Stimulated activated CD4-positive, alpha-beta T cell treated with anti-CD3 and anti-CD28 coated beads, Interleukin-15, amount 100 ng/mL, for 24 hours (primary cell): ENCODE data around the gene UMPS.
A peak's percentile ranks its signal among the peaks of the same experiment; 100 is the strongest.

Experiments used
- DNase-seq: peaks from one replicate; pipeline ENCODE4 v3.0.0-alpha.2; 2020

UMPS gene

DNA sequence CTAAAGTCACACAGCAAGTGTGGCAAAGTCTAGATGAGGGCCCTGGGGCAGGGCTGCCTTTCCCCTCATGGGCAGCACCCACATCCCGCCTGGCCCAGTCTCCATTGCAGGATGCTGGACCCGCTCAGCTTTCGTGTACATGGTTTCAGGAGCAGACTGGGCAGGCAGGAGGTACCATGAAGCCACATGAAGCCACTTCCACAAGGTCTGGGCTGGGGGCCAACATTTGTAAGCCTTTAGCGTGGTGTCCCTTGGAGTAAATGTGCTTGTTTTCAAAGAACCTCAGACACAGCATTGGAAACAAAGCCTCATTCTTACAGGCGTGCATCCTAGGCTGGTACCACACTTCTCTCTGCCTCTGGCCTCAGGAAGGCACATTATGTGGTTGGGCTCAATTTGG, 34.5 kb downstream of the UMPS start:
- DNase-seq, result no peak

DNA sequence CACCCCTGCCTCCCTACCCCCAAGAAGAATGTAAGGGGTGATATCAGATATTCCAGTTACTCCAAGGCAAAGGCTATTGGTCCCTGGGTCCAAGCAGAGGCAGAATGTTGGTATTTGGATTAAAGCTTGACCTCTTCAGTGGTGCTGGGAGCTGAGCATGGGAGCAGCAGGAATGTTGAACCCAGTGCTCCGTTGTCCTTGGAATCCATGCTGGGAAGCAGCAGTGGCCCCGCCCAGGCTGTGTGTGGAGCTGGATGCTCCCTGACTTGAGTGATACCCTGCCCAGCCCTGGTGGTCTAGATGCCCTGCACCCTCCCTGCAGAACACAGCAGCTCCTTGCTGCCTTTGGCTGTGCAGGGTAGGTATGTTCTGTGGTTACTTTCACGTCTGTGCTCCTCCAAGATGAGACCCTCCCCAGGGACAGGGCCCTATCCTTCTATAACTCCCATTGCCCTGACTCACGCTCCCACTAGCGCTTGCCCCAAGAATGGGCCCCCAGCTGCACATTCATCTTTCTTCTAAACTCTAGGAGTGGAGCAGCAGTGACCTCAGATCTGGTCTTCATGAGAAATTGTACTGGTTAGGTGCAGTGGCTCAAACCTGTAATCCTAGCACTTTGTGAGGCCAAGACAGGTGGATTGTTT, 35.1 kb downstream of the UMPS start:
- no peak for DNase-seq

DNA sequence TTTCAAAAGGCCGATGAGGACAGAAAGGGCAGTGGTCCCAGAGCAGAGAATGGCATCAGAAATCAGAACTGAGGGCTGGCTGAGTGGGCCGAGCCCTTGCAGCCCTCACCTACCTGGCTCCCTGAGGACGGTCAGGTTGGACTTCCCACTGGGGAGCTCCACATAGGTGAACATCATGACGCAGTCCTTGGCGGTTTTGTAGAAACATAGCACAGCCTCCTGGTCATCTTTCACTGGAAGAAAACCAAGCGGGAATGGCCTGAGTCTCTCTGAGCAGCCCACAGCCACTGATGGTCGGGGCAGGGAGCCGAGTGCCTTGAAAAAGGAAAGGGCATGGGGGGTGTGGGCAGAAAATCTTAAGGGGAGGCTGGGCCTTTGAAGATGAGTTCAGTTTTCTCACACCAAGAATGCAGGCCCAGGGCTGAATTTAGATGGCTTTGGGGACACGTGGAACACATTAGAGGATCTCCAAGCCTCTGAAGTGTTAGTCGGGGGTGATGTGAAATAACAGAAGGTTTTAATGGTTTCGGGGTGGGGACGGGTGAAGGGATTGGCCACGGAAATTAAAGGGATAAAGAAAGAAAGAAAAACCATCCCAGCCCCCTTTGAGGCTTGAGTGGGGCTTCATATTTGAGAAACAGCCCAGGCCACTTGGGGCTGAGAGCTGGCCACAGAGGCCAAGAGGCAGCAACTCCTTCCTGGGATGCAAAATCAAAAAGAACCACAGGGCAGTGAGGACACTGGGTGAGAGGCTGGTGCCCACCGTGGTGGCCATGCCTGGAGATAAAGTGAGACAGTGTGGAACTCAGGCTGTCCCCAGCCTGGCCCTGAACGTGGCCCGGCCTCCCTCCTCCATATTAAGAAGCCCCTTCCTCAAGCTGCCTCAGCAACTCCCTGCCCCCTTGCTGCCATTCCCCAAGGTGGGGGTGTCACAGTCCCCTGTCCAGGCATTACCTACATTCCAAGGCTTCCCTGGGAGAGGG, 36.2 kb downstream of the UMPS start:
- no peak for DNase-seq

DNA sequence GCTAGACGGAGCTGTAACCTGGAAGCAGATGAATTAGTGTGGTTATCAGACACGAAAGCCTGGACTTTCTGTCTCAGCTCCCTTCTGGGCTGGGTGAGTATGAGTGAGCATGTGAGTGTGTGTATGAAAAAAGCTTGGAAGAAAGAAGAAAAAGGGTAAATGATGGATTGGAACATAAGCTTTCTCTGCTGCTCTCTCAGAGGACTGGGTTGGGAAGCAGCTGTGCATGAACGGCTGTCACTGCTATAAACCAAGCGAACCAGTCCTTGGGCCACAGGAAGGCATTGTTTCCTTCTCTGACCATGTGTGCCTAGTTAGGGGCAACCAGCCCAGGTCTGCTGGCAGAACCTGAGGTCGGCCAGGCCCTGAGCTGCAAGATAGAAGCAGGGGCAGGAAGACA, 37.0 kb downstream of the UMPS start:
- DNase-seq, result no peak

DNA sequence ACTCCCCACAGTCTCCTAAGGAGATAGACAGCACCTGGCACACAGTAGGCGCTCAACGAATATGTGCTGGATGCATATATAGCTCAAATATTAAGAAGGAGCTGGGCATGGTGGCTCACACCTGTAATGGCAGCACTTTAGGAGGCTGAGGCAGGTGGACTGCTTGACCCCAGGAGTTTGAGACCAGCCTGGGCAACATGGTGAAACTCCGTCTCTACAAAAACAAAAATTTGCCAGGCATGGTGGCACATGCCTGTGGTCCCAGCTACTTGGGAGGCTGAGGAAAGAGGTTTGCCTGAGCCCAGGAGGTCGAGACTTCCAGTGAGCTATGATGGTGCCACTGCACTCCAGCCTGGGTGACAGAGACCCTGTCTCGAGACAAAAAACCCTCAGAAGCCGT, 37.4 kb downstream of the UMPS start:
- DNase-seq, result no peak

DNA sequence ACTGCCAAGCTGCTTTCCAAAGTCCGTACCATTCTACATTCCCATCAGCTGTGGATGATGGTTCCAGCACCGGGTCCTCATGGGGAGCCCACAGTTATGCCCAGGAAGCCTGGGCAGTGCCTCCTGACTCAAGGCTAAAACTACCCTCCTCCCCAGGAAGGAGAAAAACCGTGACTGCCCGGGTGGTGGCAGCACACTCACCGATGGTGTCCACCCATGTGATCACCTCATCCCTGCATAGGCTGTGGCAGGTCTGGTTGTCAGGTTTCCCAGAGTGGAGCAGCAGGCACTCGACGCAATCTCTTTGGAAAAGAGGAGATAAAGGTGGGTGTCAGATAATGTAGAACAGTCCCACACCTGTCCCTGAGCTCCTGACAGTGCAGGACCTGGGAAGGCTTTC, 38.6 kb downstream of the UMPS start:
- peak; percentile 40 for DNase-seq

DNA sequence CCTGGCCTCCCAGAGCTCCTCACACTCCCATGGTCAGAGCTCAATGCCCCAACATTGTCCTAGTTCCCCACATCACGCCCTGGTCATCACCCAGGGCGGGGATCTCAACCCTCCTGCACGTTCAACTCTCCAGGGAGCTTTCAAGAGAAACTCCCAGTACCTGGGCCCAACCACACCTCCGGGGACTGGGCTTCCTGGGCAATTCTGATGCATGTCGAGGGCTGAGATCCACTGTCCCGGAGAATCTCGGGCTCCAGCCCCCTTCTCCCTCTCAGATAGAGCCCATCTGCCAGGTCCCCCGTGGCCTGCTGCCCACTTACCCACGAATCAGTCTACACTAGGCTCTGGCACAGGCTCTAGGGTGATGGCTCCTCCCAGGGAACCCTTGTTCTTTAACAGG, 39.2 kb downstream of the UMPS start:
- DNase-seq, result no peak

DNA sequence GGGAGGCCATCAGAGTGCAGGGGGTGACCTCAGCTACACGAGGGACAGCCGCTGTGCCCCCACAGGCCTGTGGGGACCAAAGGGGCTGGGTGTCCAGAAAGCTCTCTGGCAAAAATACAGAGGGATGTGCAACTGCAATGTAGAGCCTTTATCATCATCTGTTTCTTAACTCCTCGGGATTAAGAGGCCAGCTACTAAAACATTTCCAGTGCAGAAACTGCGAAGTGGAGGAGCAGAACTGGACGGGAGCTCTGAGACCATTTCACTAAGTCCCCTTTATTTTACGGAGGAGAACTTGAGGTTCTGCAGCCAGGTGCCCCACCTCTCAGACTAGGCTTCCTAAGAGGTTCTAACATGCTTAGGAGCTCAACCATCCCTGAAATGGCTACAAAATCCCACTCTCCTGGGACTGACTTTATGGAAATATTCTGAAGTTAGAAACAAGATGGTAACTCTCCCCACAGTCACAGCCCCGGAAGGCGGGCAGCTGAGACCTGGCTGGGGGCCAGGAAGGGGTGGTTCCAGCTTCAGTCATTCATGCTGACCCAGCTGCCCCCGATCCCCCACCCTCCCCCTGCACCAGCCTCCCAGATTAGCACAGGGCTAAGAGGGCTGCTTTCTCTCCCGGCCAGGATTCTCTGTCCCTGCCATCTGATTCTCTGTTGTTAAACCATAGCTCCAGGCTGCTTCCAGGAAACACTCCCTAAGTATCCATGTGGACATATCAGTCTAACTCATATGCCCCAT, 40.3 kb downstream of the UMPS start:
- DNase-seq, result no peak

DNA sequence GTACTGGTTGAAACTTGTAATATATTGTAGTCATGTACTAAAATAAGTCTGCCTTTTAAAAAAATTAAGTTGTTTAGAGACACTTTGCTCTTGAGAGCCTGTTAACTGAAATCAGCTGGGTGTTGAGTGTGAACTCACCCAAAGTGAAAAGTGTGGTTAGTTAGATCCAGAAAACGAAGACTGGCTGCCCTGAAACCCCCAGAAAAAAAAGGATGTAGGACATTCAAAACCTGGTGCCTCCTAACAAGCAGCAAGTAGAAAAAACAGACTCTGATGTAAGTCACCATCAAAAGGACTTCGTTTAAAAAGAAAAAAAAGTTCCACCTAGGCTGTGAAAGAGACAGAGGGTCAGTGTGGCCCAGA, 40.8 kb downstream of the UMPS start:
- no peak for DNase-seq

DNA sequence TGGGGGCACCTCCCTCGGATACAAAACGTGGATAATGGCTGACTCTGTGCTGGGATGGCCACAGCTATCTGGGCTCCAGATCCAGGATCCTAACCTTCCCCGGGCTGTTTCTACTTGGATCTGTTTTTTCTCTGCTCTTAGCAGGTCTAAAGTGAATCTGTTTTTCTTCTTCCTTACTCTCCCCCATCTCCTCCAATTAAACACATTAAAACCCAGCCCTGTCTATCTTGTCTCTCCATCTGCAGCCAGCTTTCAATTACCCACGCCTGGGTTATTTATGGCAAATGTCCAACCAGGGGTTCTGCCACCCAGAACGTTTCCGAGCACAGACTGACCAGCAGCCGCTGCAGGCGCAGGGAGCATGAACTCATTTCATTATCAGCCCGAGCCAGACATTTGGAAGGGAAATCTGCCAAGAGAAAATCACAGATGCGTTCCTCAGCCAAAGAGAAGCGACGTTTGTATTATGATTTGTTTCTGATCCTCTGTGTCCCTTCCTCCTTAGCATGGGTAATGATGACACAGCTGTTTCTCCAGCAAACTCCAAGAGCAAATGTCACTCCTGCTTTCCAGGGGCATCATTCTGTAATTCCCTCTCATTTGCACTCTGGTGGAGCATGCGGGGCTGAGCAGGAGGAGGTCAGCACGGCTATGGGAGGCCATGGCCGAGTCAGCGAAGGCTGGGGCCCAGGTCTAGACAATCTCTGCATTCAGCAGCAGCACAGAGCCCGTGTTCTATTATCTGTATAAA, 42.0 kb downstream of the UMPS start:
- no peak for DNase-seq

DNA sequence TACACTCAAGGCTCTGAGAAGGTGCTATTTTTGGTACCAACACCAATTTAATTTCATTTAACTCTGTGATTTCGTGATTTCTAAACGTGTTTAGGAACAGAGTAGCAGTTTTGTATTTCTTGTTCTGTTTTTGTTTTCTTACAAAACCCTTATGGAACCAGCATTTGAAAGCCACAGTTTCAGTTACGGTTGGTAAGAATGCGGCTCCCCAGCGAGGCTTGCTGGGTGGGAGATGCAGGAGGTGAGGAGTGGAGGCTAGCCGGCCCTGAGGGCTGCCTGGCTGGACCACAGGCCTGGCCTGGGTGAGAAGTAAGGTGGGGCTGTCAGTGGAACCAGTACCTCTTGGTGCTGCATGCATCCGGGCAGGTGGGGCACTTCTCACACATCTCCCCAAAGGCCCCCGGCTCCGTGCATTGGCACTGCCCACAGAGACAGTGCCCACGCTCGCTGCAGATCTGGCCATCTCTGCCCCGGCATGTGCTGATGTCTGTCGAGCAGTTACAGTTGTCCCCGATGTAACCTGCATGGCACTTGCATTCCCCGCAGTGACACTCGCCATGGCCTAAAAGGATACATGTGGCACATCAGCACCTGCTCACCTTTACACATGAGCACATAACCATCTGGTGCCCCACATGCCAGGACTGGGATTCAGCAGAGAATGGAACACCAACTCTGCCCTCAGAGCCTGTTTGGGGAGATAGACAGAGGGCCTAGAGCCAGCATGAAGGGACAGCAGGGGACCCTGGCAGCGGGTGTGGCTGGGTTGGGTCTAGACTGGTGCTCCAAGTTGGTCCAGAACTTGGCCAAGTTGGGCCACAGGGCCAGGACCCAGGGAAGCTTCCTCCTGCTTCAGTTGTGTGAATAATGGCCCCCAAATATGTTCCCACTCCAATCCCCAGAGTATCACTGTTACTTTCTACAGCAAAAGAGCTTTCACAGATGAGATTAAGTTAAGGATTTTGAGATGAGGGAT, 43.4 kb downstream of the UMPS start:
- no peak for DNase-seq

DNA sequence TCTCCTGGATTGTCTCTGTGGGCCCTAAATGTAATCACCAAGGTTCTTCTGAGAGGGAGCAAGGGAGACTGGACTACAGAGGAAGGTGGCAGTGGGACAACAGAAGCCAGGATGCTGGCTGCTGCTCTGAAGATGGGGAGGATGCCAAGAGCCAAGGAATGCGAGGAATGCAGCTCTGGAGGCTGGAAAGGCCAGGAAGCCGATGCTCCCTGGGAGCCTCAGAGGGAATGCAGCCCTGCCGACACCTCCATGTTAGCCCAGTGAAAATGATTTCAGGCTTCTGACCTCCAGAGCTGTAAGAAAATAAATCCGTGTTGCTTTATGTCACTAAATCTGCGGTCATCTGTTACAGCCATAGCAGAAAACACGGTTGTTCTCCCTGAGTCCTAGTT, 44.1 kb downstream of the UMPS start:
- DNase-seq, result no peak

DNA sequence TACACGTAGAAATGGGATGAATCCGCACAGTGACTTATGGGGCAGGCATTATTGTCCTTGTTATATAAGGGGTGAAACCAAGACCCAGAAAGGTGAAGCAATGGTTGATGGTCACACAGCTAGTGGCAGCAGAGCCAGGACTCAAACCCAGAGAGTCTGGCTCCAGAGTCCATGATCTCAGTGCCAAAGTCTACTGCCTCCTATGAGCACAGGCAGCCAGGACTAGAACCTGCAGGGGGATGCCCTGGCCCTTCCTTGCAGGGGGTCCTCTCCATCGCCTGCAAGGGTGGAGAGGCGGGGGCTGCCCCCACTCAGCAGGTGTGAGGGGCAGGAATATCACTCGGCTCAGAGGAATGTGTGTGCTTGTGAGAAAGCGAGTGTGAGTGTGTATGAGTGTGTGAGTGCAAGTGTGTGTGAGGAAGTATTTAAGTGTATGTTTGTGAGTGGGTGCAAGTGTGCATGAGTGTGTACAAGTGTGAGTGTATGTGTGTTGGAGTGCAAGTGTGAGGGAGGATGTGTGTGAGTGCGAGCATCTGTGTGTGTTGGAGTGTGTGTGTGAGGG, 44.7 kb downstream of the UMPS start:
- DNase-seq, result no peak

DNA sequence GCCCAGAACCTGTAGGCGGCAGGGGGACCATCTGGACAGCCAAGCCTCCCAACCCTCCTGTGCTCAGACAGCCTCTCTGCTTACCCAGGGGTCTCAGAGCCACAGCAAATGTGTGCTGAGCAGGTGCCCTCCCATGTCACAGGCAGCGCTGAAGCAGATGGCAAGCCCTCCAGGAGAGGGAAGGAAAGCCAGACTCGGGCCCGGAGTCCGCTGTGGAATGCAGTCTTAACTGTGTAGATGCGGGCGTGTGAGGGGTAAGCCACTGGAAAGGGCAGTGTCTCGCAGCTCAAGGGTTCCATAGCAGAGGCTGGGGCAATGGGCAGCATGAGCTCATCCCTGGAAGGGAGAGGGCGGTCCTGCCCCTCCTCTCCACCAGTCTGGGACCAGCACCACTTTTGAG, 45.6 kb downstream of the UMPS start:
- no peak for DNase-seq

DNA sequence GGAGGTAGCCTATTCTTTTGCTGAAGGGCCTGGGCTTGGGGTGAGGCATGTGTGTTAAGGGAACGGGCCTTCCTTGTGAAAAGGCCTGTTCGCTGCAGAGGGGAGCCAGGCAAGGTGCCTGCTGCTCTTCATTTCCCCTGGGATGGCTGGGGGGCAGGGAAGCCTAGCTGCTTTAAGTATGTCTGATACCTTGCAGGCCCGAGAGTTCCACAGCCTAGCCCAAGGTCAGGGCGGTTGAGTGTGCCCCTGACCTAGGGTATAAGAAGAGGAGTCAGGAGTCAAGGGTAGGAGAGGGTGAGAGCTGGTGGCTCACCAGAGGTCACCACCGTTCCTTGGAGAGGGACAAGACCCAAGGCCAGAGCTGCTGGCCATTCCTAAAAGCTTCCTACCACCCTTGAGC, 46.6 kb downstream of the UMPS start:
- no peak for DNase-seq

DNA sequence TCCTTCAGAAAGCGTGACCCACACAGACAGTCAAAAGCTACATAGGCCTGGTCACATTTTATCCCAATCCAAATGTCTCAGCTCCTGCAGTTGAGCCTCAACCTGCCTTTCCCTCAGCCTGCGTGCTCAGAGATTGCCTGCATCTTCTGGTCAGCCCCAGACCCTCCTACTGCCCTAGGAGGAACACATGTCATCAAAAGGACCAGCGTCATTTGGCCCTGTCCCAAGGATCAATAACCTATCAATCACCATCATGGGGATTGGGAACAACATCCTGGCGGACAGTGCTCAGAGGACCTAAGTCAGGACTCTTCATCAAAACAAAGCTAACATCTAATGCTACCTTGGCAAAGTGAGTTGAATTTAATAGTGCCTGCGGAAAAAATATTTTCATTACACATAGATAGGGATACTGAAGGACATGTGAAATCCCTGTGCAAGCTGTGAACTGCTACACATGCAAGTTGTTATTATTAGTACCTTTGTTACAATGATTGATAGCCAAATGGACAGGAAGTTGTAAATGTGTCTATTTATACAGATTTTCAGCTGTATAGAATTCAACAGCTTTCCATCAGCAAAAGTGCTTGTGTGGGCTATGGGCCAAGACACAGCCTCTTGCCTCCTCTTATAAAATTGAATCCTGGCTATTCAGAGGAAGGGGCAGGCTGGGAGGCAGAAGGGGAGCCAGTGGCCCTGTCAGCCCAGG, 47.7 kb downstream of the UMPS start:
- DNase-seq, result no peak

DNA sequence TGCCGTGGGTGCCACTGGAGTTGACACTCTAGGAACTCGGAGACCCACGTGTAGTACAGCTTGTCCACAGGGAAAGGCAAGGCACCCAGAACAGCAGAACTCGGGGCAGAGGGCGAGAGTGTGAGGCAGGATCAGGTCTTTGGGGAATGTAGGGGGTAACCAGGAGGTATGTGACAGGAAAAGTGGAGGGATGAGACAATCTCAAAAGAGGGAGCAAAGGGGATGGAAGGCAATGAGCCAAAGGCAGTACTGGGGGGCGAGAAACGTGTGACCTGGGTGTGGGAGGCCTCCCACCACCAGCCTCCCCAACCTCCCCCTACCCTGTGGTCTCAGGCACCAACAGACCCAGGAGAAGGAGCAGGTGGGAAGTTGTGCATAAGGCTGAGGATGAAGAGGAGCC, 48.9 kb downstream of the UMPS start:
- DNase-seq, result no peak

DNA sequence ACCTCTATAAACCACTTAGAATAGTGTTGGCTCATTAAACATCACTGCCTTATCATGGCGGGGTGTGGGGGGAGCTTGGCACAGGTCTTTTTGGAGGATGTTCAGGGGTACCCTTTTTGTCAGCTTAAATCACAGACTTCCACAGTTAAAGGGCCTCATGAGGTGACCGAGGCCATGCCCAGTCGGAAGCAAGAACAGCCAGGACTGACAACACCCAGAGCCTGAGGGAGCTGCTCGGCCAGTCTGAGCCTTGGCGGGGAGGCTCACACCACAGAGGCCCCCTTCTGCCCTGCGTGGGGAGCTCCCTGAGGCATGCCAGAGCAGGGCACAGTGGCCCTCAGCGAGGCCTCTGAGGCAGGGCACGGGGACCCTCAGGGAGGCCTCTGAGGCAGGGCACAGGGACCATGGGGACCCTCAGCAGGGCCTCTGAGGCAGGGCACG, 49.5 kb downstream of the UMPS start:
- no peak for DNase-seq

DNA sequence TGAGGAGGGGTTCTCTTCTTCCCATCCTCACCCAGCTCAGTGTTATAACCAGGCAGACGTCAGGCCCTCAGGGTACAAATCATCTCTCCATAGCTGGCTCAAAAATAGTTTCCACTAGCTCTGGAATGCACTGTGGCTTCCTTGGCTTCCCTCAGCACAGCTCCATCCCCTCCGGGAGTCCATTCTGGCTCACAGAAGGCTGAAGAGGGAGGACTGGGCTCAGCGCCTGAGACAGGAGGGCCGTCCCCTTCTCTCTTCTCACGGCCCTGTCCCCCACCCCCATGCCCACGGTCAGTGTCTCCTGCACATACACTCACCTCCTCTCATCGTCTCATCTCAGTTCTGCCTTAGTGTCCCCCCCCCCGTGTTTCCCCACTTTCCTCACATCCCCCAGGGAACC, 50.1 kb downstream of the UMPS start:
- no peak for DNase-seq

DNA sequence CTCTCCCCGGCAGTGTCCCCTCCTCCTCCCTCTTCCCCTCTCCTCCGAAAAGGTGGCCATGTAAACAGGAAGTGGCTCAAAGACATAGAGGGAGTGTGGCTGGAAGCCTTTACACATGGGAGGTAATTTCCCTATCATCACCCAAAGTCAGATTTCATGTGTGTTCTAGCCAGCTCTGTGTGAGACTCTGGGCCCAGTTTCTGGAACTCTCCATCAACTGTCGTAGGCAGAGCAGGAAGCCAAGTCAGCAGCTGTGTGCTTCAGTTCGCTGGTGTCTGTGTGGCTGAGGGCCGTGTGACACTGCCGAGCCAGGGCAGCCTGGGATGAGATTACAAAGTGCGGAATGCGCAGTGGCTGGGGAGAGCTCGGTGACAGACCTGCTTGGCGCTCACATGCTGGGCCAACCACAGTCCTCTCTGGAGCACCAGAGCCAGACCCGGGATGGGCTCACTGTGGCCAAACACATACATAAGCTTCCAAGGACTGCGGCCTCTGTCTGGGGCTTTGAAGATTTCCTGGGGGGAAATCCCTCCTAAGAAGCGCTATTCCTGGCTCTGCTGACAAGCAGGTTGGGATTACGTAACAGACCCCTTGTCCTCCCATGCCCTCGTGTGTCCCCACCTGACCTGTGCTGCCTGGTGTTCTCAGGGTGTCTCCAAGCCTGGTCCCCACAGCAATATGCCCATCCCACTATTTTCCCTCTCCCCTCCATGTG, 50.7 kb downstream of the UMPS start:
- DNase-seq, result no peak
